ENCODE results near the gene F2RL2.
"Not testable (repeated sequence)": the region's sequence is repeated elsewhere in the genome, so short reads cannot be mapped to it uniquely, and the experiment has no call there.

F2RL2 gene

DNA sequence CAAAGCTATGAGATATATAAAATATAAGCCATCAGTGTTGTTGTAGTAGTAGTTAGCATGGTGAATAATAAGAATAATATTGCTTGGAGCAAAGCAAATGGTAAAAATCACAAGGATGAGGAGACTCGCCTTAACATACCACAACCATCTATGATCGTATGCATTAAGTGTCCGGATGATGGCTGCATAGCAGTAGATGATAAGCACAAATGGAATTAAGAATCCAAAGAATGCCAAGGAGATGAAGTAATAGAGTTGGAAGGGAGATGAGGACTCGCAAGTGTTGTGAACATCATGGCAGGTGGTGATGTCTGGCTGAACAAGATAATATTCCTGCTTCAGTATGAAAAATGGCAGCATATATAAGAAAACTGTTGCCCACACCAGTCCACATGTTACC, 5.5 kb downstream of the F2RL2 start:
- DNase-seq, result no peak

DNA sequence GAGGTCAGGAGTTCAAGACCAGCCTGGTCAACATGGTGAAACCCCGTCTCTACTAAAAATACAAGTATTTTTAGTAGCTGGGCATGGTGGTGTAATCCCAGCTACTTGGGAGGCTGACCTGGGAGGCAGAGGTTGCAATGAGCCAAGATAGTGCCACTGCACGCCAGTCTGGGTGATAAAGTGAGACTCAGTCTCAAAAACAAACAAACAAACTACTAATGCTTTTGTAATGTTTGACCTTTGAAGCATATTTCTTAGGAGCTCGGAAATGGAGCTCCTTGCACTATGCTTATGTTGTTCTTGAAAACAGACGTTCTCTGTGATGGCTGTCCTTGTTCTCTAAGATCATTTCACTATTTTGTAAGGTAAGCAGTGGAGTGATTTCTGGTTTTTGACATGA, 6.0 kb downstream of the F2RL2 start:
- no peak for DNase-seq

DNA sequence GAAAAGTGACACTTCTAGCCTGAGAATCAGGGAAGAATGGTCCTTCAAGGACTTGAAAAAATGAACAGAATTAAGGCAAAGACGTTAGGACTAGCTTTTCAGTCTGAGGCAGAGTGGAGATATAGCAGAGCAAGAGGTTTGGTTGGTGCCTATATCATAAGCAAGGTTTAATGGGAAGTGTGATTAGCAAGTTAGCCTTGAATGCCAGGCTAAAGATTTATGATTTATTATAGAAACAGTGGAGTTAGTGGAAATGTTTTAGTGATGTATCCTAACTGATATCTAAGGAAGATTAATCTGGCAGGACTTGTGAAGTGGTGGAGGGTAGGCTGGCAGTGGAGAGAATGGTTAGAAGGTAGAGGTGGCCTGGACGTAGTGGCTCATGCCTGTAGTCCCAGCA, 7.0 kb downstream of the F2RL2 start:
- no peak for DNase-seq

DNA sequence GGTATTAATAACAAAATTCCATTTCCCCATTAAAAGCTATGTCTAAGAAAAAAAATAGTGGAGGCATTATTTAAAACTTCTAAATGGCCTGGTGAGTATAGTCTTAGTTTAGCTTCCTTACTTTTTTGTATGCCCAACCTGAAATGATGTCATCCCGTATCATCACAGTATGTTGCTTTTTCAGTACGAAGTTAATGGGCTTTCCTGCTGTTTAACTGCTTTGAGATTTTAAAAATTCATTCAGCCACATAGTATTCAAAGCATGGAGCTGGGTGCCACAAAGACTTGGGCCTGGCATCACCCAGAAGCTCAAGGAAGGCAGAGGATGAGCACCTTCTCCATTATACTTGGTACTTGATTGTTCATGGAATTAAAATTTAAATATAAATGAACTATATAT, 7.4 kb downstream of the F2RL2 start:
- DNase-seq, result no peak

DNA sequence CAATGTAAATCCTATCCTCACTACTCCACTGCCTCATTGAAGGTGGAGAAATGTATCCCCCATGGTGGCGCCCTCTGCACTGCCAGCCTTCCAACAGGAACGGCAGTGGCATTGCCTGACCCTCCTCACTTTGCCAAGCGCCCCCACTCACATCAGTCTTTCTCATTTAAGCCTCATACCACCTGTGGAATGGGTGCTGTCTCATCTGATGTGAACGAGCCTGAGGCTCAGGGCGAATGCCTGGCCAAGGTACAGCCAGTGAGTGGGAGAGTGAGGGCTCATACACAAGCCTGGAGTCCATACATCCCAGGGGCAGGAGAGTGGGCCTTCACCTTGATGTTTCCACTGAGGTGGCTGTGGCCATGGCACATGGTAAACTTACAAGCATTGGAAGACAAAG, 10.3 kb downstream of the F2RL2 start:
- no peak for DNase-seq

DNA sequence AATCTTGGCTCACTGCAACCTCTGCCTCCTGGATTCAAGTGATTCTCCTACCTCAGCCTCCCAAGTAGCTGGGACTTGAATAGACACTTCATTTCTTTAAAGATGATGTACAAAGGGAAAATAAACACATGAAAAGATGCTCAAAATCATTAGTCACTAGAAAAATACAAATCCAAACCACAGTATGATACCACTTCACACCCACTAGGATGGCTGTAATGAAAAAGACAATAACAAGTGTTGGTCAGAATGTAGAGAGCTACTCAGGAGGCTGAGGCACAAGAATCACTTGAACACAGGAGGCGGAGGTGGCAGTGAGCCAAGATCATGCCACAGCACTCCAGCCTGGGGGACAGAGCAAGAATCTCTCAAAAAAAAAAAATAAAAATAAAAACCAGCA, 13.0 kb downstream of the F2RL2 start:
- DNase-seq, result no peak

DNA sequence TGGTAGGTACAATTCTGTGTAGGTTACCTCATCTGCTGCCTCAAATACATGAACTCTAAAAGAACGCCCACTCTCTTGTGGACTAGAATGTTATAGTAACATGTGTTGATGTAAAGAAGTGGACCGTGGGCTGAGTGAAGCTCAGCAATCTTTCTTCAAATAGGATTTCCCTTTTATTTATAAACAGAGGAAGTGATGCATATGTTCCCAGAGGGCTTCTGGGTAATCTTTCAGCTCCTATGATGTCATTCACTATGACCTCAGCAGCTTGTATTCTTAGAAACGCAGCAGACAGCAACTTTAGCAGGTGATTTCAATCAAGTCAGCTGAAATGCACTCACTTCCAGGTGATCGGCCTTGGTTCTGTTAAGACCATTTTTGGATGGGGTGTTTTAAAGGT, 14.4 kb downstream of the F2RL2 start:
- no peak for DNase-seq

DNA sequence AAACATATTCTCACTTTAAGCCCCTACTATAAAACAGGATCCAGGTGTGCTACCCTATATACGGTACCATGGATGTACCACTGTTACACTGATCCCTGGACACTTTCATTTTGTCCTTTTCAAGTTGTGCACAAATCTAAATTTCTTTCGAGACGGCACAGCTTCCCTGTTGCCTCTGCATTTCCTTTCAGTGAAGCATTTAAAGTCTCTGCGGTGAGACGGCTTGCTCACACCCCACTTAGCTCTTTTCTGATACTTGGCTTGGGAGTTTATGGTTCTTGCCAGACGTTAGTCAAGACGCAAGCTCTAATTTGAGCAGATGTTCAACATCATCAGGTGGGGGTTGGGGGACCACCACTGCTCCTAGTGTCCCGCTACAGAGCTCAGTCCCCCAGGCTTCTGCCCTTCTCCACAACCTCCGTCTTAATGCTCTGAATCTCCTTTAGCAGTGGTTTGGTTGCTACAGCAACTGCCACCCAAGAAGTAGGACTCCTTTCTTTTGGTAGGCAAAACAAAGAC, 15.8 kb downstream of the F2RL2 start:
- DNase-seq, result no peak

DNA sequence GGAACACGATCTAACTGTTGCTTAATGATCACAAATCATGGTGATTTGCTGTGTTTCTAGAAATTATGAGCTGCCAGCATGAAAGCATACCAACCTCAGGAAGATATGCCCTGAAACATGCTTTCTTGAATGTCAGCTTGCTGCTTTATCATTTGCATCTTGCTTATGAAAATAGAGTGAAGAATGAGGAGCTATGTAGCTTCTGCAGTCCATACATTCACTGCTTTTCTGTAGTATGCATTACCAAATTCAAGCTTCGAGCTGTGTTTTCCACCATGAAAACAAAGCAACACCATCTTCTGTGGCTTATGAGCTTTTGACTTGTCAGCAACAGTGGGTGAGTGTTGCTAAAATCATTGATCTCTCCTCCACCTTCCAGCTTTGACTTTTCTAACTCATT, 16.5 kb downstream of the F2RL2 start:
- DNase-seq, result no peak

DNA sequence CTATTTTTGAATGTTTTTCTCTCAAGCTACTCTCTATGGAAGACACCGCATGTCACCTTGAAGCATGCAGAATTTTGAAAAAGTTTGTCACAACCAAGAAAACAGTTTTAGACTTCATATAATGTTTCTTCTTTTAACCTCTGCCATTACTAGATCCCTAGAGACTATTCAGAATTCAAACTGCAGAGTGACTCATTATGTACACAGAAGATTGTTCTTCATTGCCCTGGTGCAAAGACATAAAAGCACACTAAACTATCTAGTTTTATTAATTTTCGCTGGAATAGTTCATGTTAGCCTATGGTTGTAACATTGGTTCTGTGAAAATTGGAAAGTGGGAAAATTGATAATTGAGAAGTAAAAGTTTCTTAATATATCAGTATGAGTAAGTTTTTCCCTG, 18.4 kb downstream of the F2RL2 start:
- DNase-seq, result no peak

DNA sequence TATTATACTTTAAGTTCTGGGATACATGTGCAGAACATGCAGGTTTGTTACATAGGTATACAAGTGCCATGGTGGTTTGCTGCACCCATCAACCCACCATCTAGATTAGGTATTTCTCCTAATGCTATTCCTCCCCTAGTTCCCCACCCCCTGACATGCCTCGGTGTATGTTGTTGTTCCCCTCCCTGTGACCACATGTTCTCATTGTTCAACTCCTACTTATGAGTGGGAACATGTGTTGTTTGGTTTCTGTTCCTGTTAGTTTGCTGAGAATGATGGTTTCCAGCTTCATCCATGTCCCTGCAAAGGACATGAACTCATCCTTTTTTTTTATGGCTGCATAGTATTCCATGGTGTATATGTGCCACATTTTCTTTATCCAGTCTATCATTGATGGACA, 19.2 kb downstream of the F2RL2 start:
- DNase-seq, result not testable (repeated sequence)

DNA sequence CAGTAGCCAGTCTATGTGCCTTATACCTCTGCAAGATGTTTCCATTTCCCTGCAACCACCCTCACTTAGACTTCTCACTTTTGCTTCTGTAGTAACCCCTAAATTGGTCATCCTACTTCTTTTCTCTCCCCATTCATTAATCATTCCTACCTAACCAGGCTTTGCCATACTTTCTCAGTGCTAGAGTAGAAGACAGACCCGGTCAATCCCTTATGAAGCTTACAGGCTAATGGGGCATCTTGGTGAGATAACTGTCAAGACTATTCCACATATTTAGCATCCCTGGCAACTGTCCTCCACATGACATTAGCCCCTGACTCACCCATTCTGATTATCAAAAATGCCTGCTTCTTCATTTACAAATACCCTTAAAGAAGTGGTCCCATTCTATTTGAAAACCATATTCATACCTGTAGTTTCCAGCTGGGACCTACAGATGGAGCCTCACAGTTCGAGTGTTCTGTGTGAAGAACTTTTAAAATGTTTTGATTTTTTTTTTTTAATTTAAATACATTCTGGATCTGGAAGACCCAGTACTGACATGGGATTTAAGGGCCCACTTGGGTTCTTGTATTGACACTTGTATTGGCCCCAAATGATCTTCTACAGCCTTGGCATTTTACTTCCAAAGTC, 21.0 kb downstream of the F2RL2 start:
- no peak for DNase-seq

DNA sequence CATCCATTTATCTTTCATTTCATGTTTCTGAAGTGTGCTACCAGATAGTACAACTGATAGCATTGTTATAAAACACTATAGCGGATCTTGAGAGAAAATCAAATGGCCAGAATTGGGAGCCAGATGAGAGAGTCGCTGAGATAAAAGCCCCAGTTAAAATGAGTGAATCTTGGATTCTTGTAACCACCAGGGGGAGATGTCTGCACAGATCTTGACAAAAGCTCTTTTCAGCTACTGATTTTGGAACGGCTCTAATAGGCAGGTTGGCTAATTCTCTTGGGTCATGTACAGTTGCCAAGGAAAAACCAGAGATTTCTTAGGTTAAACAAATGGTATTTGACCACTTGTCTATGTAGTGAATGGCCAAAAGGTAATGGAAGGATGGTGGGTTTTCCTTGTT, 21.7 kb downstream of the F2RL2 start:
- no peak for DNase-seq

DNA sequence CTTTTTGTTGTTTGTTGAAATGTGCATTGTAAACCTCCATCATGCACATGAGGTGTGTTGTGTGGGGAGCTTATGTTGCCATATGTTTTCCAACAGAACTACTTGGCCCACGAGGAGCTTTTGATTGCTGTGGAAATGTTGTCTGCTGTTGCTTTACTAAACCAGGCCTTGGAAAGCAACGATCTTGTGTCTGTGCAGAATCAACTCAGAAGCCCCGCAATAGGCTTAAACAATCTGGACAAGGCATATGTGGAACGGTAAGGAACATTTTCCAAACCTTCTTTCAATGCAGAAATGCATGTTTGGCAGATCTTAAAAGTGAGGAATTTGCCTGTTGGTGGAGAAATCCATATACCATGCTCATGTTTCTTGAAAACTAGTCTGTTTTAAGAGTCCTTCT, 22.5 kb downstream of the F2RL2 start:
- DNase-seq, result no peak

DNA sequence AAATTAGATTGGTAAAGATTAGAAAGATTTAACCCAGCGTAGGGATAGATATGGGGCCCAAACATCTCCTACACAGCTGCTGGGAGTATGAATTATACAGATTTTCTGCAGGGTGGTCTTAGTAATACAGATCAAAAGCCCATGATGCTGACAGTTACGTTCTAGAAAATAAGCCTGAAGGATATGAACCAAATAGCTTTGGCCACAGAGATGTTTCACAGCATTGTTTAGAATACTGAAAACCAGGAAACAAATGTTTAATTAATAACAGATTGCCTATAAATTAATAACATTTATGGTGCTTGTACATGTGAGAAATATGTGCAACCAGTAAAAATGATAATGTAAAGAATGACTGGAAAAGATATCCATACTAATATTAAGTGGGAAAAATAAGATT, 24.7 kb downstream of the F2RL2 start:
- DNase-seq, result no peak

DNA sequence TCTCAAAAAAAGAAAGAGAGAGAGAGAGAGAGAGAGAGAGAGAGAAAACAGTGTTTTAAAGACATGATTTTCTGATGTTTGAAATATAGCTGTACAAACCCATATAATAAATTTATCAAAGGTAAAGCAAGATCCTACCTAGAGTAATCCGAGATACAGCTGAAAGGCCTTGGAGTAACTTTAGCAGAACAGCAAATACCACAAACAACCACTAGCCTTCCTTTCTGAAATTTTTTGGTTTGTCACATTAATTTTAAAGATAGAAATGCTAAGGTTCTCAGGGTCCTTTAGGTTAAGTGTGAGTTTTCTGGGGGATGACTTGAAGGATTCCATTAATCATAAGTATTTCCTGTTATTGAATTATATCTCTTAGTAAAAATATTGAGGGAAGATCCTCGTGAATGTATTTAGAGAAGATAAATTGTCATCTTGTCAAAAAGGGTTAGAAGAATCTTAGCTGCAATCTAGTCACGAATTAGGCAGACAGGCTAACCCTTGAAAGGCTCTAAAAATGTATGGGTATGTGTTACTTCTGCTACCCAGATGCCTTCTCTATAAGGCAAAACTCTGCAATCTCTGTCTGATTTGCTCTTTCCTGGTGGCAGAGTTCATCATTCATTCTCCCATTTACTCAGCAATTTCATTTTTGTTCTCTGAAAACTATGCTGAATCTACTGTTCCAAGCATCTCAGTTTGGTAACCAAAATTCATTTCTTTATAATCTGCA, 27.3 kb downstream of the F2RL2 start:
- DNase-seq, result no peak

DNA sequence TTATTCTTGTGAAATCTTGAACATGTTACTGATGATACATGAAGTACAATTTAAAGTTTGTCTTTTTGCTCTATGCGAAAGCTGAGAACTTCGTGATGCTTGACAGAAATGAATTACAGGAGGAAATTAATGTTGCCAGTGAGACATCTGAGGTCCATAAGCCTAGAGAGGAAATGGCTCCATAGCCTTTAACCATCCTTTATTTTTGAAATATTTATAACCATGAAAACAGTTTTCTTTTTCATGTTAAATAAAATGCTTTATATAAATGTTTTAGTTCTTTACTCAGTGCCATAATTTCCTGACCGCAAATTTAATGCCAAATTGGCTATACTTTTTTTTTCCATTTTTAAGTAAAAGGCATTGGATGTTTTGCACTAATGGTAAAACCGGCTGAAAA, 29.1 kb downstream of the F2RL2 start:
- no peak for DNase-seq

DNA sequence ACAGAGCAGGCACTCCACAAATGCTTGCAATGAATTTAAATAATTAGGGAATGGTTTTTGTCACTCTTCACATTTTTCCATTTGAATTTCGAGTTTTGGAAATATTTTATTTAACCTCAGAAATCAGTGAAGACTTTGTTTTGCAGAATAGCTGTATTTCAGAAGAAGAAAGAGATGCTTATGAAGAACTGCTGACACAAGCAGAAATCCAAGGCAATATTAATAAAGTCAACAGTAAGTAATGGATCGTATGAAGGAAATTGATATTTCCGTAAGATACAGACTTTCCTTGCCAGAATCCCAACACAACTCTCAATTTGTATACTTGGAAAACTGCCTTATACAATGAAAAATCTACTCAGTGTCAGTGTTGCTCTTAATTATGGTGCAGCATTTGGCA, 30.5 kb downstream of the F2RL2 start:
- no peak for DNase-seq

DNA sequence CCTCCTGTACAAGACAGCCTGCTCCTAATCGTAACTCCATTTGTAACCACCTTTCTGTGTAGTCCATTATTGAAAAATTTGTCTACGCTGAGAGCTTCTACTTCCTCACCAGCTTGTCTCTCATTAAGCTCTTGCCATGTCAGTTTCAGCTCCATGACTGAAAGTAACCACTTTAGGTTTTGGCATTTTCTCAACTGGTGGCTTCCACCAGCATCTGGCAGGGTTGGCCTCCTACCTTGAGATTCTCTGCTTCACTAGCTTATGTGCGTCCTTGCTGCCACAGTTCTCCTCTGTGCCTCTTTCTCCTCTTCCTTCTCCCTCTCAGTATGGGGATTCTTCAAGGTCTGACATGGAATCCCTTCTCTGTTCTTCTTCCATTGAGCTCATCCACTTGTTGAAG, 31.8 kb downstream of the F2RL2 start:
- no peak for DNase-seq

DNA sequence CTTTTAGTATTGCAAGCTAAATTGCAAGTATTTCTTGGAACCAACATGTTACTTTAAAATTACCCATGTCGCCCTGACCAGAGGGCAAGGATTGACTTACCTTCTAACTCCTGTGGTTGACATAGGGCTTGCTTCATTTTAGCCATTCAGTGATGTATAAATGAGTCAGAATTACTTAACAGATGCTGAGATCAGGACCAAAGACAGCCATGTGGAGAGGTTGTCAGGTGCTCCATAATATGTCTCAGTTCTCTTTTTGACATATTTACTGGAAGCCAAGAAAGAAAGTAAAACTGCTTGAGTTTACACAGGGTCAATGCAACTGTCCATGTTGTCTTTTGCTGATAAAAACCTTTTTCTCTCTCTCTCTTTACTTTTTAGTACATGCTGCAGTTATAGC, 33.2 kb downstream of the F2RL2 start:
- DNase-seq, result no peak

DNA sequence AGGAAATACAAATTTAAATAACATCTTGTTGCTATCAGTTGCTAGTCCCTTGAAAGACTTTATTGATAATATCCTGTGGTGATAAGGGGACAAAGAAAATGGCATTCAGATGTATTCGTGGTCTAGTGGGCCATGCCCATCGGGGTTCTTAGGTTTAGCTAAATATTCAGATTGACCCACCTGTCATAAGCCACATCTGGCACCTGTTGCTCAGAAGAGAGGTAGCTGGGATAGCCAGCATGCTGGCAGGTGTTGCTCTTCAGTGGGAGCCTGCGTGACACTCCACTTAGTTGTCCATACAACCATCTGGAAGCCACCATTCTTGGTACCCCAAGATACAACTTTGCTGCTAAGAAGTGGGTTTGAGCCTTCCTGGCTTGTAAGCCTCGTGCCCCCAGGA, 36.7 kb downstream of the F2RL2 start:
- no peak for DNase-seq

DNA sequence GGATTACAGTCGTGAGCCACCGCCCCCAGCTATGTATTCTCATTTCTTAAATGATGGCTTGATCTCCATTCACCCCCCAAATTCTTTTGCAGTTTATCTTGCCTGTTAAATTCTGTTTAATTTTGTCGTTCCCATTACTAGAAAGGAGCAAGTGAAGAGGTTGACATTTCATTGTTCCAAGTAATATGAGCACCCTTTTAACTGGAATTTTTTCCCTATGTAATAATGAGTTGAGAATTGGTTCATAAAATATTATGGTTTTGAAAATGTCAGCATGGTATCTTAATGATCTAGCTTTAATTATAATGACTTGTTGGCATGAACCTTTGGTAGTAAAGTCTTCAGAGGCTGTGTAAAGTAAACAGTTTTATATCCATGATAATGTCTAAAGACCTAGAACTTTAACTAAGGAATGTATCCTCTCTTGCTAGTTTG, 37.4 kb downstream of the F2RL2 start:
- no peak for DNase-seq

DNA sequence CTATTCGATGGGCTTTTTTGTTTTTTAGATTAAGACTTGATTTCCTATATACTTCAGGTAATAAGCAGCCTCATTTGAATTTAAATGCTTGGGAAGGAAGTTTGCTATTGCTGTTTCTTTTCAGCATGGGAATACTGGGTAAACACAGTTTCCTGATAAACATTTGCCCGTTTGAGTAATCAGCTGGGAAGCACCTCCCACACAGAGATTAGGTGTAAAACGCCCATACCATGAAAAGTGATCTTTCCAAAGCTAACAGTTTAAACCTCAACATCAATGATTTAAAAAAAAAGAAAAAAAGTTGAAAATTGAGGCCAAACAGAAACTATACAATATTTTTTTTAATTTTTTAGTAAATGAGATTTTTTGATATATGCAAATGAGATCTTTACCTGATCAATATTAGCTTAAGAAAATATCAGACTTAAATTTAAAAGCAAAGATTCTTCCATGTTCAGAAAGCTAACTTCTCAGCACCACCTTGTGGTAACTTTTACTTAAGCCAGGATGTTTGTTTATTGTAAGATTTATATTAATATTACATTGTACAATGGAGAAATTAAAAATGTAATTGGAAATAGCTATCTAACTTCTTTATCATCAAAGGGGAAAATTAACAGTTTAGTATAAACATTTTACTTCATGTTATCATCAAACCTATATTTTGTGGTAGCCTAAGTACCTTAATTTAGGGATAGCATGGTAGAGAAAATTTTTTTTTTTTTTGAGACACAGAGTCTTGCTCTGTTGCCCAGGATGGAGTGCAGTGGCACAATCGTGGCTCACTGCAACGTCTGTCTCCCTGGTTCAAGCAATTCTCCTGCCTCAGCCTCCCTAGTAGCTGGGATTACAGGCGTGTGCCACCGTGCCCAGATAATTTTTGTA, 39.8 kb downstream of the F2RL2 start:
- DNase-seq, result no peak
